Fibroblast of the aortic adventitia (primary cell): ENCODE data around the gene CSAG1. TPM values are rescaled to one million over a fixed set of nuclear protein-coding genes. Genes with fewer than 3 reads are reported as not detected.

Experiments used
- total RNA-seq: library from RNA; depleted of rRNA; stranded (reverse); fragments of >200 nt; gene quantifications from 2 replicates; pipeline ENCODE4 v1.2.3, GENCODE V29; 2012; ENCODE audit warnings: low replicate concordance

The CSAG1 gene
- total RNA-seq, 1 donor, result not detected

Other genes with a start within 250 kb of the CSAG1 start
- gene GABRQ, start 95.8 kb downstream of the CSAG1 start, total RNA-seq, result not detected in 2 replicates
- not detected in 2 replicates for gene MAGEA3, start 34.9 kb downstream of the CSAG1 start, total RNA-seq
- not detected in 2 replicates for gene CSAG2, start 24.4 kb downstream of the CSAG1 start, total RNA-seq
- not detected in 2 replicates for gene MAGEA2B, start 19.1 kb downstream of the CSAG1 start, total RNA-seq
- not detected in 2 replicates for gene MAGEA12, start within 50 bp of the CSAG1 start, total RNA-seq
- gene MAGEA2, start 20.1 kb upstream of the CSAG1 start, total RNA-seq, result not detected in 2 replicates
- gene CSAG3, start 25.5 kb upstream of the CSAG1 start, total RNA-seq, result not detected in 2 replicates
- not detected in 2 replicates for gene MAGEA6, start 36.0 kb upstream of the CSAG1 start, total RNA-seq
- gene CETN2, start 97.0 kb upstream of the CSAG1 start, total RNA-seq, result 65.7 and 209 TPM in 2 replicates
- 8.8 and 11.7 TPM in 2 replicates for gene NSDHL, start 97.3 kb upstream of the CSAG1 start, total RNA-seq
- 1.1 and 4.7 TPM in 2 replicates for gene ZNF185, start 164.3 kb upstream of the CSAG1 start, total RNA-seq